KMS-11 (cell line): Measurements from ENCODE around the gene AFTPH.

ENCODE experiments used
- H2AFZ ChIP-seq: fragments of 200-600 bp; sonication (generic); 2 replicates; pipeline ENCODE4 v1.6.1; 2016; ENCODE audit warnings: antibody characterized with exemption, mixed run types, low read depth
- H3K27ac ChIP-seq: fragments of 200-600 bp; sonication (generic); 2 replicates; pipeline ENCODE4 v1.6.1; 2016; ENCODE audit warnings: mild to moderate bottlenecking, mixed run types
- H3K27me3 ChIP-seq: fragments of 200-600 bp; sonication (generic); 2 replicates; pipeline ENCODE4 v1.6.1; 2017; ENCODE audit warnings: mild to moderate bottlenecking, low read depth, mixed run types, moderate library complexity; ENCODE audit not compliant: insufficient read depth
- H3K36me3 ChIP-seq: fragments of 200-600 bp; sonication (generic); 2 replicates; pipeline ENCODE4 v1.6.1; 2017; ENCODE audit warnings: mild to moderate bottlenecking, mixed run types; ENCODE audit not compliant: insufficient read depth
- H3K4me1 ChIP-seq: fragments of 200-600 bp; sonication (generic); 2 replicates; pipeline ENCODE4 v1.6.1; 2016; ENCODE audit warnings: mild to moderate bottlenecking, low read depth, mixed run types; ENCODE audit not compliant: poor library complexity, severe bottlenecking
- H3K4me2 ChIP-seq: fragments of 200-600 bp; sonication (generic); 2 replicates; pipeline ENCODE4 v1.7.0; 2016; ENCODE audit warnings: mild to moderate bottlenecking, mixed run types
- H3K4me3 ChIP-seq: fragments of 200-600 bp; sonication (generic); IDR thresholded peaks from 2 replicates; pipeline ENCODE4 v1.6.1; 2017; ENCODE audit warnings: low read depth, low read length, mixed read lengths; ENCODE audit not compliant: insufficient read depth
- H3K79me2 ChIP-seq: fragments of 200-600 bp; sonication (generic); 2 replicates; pipeline ENCODE4 v1.6.1; 2016; ENCODE audit warnings: low read depth, mixed run types; ENCODE audit not compliant: insufficient read depth
- H3K9ac ChIP-seq: fragments of 200-600 bp; sonication (generic); 2 replicates; pipeline ENCODE4 v1.6.1; 2016; ENCODE audit warnings: mild to moderate bottlenecking, mixed run types
- H4K20me1 ChIP-seq: fragments of 200-600 bp; sonication (generic); 2 replicates; pipeline ENCODE4 v1.6.1; 2016; ENCODE audit warnings: mild to moderate bottlenecking, mixed run types; ENCODE audit not compliant: insufficient read depth
- CTCF ChIP-seq: fragments of 200-600 bp; sonication (generic); conservative IDR thresholded peaks from 2 replicates; pipeline ENCODE4 v1.6.1; 2017; ENCODE audit warnings: low read depth, mild to moderate bottlenecking, antibody characterized with exemption, low read length, moderate library complexity, mixed read lengths

The AFTPH gene

GRCh38 chr2:64638502-64639120 is 114.5 kb downstream of the AFTPH start:
- H3K79me2 ChIP-seq, result peaks cover 87% of the 10 kb centered on the region
- H4K20me1 ChIP-seq, result no peaks in the 10 kb centered on the region
- H3K27ac ChIP-seq, result peak overlapping the region; percentile 91
- no peak for TF ChIP-seq CTCF
- H3K36me3 ChIP-seq, result no peaks in the 10 kb centered on the region; the same call in 1 of the 2 replicates
- no peak overlapping the region for H3K4me3 ChIP-seq
- peaks cover 96% of the 10 kb centered on the region for H3K4me1 ChIP-seq
- peak overlapping the region; percentile 72; the same call in 1 of the 2 replicates for H3K9ac ChIP-seq
- no peak overlapping the region for H2AFZ ChIP-seq
- H3K4me2 ChIP-seq, result peak overlapping the region; percentile 81
- no peaks in the 10 kb centered on the region for H3K27me3 ChIP-seq

- TF ChIP-seq CTCF, result no peak
- Histone ChIP-seq H2AFZ (no peak overlapping the region), H3K27ac (peak overlapping the region; percentile 91), H4K20me1 (no peaks in the 10 kb centered on the region), H3K4me1 (peaks cover 96% of the 10 kb centered on the region), H3K4me3 (no peak overlapping the region), H3K4me2 (peak overlapping the region; percentile 81), H3K79me2 (peaks cover 92% of the 10 kb centered on the region), H3K36me3 (no peaks in the 10 kb centered on the region; the same call in 1 of the 2 replicates), H3K27me3 (no peaks in the 10 kb centered on the region), H3K9ac (no peak overlapping the region; the same call in 1 of the 2 replicates)
These were observed 115.6 kb downstream of the AFTPH start for GRCh38 chr2:64639691-64640090.

- no peak overlapping the region; the same call in 1 of the 2 replicates for H3K9ac ChIP-seq
- H3K27ac ChIP-seq, result peak overlapping the region; percentile 91; the same call in 1 of the 2 replicates
- peaks cover 92% of the 10 kb centered on the region for H3K4me1 ChIP-seq
- no peaks in the 10 kb centered on the region; the same call in 1 of the 2 replicates for H3K36me3 ChIP-seq
- H4K20me1 ChIP-seq, result no peaks in the 10 kb centered on the region
- H3K79me2 ChIP-seq, result peaks cover 92% of the 10 kb centered on the region
- peak overlapping the region; percentile 81 for H3K4me2 ChIP-seq
- no peak for TF ChIP-seq CTCF
- H3K4me3 ChIP-seq, result no peak overlapping the region
- no peaks in the 10 kb centered on the region for H3K27me3 ChIP-seq
- H2AFZ ChIP-seq, result no peak overlapping the region
These were observed 116.3 kb downstream of the AFTPH start for GRCh38 chr2:64640153-64641044.

GRCh38 chr2:64641599-64641998 is 117.5 kb downstream of the AFTPH start:
- no peaks in the 10 kb centered on the region for H3K27me3 ChIP-seq
- no peak overlapping the region for H3K27ac ChIP-seq
- H2AFZ ChIP-seq, result no peak overlapping the region
- peaks cover 95% of the 10 kb centered on the region for H3K79me2 ChIP-seq
- H3K4me1 ChIP-seq, result peaks cover 92% of the 10 kb centered on the region
- no peak overlapping the region for H3K9ac ChIP-seq
- TF ChIP-seq CTCF, result no peak
- no peak overlapping the region for H3K4me2 ChIP-seq
- H3K4me3 ChIP-seq, result no peak overlapping the region
- H3K36me3 ChIP-seq, result no peaks in the 10 kb centered on the region
- no peaks in the 10 kb centered on the region for H4K20me1 ChIP-seq
